Epithelial cell of proximal tubule (primary cell): ENCODE results near the gene MSRB3. TPM values are rescaled to one million over a fixed set of nuclear protein-coding genes. Genes with fewer than 3 reads are reported as not detected.

Source experiments
- DNase-seq: peaks from one replicate; pipeline ENCODE4 v3.0.0-alpha.2; 2011; ENCODE audit warnings: low read depth
- H3K4me3 ChIP-seq: 2 replicates; pipeline ENCODE4 v1.5.1; 2011; ENCODE audit warnings: low read depth, mild to moderate bottlenecking, low read length
- total RNA-seq: library from RNA; depleted of rRNA; stranded (reverse); fragments of >200 nt; gene quantifications from 2 replicates; pipeline ENCODE4 v1.2.3, GENCODE V29; 2015
- TF ChIP-seq, protein P1 (sequence below): conservative IDR thresholded peaks from 2 replicates; pipeline ENCODE4 v1.5.1; 2012; ENCODE audit warnings: low read depth, mild to moderate bottlenecking, low read length

Gene MSRB3
- total RNA-seq, 1 donor from 2014 or later, result 4.0 TPM

DNA sequence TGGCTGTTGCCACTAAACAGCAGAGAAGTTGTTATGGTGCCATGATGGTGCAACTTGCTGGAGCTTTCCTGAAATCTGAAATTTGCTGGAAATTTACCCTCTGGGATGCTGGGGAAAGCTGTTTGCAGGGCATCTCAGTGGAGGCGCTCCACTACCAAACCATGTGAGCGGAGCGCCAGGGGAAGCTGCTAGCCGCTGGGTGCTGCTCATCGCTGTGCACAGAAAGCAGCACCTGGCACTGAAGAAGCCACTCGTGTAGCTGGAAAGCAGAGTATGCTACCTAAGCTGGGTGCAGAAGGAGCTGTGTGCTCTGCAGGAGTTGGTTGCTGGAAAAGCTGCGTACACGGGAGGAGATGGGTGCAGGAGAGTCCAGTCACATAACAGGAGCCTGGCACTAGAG is 53.0 kb downstream of the MSRB3 start:
- H3K4me3 ChIP-seq, result no peak overlapping the region
- DNase-seq, result no peak
- TF ChIP-seq, protein P1, sequence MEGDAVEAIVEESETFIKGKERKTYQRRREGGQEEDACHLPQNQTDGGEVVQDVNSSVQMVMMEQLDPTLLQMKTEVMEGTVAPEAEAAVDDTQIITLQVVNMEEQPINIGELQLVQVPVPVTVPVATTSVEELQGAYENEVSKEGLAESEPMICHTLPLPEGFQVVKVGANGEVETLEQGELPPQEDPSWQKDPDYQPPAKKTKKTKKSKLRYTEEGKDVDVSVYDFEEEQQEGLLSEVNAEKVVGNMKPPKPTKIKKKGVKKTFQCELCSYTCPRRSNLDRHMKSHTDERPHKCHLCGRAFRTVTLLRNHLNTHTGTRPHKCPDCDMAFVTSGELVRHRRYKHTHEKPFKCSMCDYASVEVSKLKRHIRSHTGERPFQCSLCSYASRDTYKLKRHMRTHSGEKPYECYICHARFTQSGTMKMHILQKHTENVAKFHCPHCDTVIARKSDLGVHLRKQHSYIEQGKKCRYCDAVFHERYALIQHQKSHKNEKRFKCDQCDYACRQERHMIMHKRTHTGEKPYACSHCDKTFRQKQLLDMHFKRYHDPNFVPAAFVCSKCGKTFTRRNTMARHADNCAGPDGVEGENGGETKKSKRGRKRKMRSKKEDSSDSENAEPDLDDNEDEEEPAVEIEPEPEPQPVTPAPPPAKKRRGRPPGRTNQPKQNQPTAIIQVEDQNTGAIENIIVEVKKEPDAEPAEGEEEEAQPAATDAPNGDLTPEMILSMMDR, result no peak

DNA sequence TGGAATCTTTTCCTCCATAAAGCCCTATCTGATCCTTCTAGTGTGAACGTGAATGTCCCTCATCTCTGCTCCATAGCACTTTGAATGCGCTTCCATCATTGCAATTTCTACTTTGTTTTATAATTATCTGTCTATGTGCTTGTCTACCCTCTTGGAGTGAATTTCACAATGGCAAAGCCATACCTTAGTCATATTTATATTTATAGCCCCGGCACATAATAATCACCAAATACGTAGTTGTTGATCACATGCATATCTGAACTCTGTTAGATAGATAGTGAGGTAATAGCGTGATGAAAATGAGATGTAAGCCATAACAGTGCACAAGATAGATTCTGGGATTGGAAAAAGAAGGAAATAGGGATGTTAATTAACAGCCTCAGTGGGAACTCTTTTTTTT is 55.2 kb downstream of the MSRB3 start:
- DNase-seq, result no peak
- TF ChIP-seq, protein P1, result no peak
- no peak overlapping the region for H3K4me3 ChIP-seq

DNA sequence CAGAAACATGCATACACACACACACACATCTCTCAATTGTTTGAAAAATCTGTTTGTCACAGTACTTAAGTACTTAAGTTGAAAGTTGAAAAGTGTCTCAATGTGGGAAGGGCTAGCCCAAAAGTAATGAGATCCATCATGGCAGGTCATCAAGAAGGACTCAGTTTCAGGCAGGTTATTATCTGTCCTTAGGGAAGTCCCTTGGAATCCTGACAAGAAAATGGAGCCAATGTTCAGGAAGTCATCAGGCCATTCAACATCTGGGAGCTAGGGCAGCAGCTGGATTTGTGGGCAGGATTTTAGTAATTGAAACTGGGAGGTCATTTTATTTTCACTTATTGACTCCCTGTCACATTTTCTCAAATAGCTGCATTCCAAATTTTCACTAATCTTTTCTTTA is 56.0 kb downstream of the MSRB3 start:
- no peak overlapping the region for H3K4me3 ChIP-seq
- no peak for DNase-seq
- TF ChIP-seq, protein P1, result no peak

DNA sequence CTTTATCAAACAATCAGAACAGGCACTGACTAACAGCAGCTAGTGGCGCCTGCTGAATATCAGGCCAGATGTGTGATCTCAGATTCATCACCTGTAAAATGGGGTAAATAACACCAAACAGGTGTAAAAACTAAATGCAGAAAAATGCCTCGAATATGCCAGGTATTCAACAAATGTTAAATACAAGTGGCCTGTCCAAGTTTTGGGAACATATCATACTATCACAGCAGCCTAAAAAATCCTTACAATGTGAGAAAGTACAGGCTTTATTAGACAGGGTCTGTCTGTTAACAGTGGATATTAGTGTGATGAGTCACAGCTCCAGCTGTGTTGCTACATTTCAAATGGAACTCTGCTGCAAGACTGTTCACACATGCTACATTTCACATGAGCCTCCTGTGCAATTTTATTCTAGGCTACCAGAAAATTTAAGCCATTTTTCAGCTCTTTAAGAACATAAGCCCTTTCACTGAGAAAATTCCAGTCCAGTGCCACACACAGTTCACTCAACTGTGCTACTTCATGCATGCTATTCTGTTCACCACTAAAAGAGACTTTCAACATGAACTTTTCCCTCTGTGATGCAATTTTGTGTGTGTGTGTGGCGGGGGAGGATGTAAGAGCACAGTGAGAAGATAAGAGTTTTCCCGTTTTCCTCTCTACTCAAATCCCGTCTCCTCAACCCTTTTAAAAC is 56.7 kb downstream of the MSRB3 start:
- TF ChIP-seq, protein P1, result no peak
- peak; percentile 77 for DNase-seq
- no peak overlapping the region for H3K4me3 ChIP-seq

DNA sequence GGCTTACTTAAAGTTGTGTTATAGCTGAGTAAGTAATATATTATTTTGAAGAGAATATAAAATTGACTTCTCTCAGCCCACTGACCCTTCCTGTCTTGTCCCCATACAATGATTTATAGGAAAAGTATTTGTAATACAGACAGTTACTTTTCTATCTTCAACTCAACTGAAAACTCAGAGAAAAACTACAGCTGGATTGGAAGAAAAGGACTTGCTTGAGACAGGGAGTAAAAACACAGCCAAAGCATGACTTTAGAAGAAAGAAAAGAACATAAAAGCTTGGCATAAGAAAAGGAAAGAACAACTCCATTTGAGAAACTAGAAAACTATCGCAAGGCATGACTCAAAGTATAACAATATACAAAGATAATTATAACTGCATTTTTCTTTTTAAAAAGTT is 57.5 kb downstream of the MSRB3 start:
- no peak for DNase-seq
- TF ChIP-seq, protein P1, result no peak
- H3K4me3 ChIP-seq, result no peak overlapping the region

DNA sequence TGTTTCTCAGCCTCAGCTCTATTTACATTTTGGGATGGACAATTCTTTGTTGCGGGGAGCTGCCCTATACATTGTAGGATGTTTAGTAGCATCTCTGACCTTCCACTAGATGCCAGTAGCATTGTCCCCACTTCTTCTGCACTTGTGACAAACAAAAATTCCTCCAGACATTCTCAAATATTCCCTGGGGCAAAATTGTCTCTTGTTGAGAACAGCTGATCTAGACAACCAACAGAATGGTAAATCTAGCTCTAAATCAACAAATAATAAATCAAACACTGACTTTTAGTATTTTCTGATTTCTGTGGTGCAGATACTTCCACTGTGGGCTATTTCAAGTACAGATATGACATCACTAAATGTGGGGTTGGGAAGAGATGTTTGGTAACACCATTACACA is 60.7 kb downstream of the MSRB3 start:
- no peak overlapping the region for H3K4me3 ChIP-seq
- DNase-seq, result no peak
- TF ChIP-seq, protein P1, result no peak

DNA sequence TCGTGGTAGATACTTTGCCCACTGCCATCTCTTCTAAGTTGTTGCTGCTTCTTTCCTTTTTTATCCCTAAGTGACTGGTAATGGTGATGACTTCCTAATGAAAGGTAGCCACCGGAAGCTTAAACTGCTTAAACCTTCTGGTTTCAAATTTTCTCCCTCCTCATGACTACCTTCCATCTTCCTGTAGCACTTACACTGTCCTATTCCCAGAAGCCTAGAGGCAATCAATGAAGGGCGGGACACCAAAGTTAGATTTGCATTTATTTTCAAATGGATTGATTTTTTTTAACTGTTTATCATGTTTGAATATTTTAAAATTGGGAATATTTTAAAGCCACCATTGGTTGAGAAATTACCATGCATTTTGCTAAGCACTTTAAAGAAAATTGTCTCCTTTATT is 64.7 kb downstream of the MSRB3 start:
- no peak overlapping the region for H3K4me3 ChIP-seq
- DNase-seq, result no peak
- TF ChIP-seq, protein P1, result no peak
